ENCODE data around the gene CCSER1.
"Not testable (repeated sequence)": the region's sequence is repeated elsewhere in the genome, so short reads cannot be mapped to it uniquely, and the experiment has no call there.

Gene CCSER1

DNA sequence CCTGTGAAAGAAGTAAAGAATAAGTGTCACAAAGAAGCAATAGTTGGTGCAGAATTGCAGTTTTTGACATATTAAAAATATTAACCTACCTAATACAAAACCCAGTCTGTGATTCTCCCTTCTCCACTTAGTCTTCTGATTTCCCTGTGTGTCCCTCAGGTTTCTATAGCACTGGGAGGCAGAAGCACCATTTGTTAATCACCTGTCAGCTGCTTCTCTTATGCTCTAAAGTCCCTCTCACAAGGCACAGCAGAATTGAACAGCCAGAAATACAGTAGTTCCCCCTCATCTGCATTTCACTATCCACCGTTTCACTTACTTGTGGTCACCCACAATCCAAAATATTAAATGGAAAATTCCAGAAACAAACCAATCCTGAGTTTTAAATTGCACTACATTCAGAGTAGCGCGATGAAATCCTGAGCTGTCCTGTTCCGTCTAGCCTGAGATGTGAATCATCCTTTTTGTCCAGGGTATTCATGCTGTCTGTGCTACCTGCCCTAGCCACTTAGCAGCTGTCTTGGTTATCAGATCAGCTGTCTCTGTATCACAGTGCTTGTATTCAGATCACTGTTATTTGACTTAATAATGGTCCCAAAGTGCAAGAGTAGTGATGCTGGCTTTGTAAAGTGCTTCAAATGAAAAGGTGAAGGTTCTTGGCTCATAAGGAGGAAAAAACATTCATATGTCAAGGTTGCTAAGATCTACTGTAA is 1192.5 kb downstream of the CCSER1 start:
- no peak for DNase-seq

DNA sequence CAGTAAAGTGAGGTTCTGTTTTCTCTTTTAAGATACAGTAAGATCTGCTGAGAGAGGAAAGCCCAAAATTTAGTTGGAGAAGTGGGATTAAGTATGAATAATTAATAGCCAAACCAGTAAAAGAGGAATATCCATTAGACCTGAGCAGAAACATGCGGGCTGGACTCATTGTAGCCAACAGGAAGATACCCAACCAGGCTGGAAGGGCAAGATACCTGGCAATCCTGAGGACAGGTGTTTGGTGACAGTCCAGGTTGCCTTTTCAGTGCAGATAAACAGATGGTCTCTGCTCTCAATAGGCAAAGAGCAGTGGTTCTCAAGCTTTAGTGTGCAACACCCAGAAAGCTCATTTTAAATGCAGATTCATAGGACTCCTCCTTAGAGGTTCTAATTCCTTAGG is 1195.8 kb downstream of the CCSER1 start:
- DNase-seq = no peak

DNA sequence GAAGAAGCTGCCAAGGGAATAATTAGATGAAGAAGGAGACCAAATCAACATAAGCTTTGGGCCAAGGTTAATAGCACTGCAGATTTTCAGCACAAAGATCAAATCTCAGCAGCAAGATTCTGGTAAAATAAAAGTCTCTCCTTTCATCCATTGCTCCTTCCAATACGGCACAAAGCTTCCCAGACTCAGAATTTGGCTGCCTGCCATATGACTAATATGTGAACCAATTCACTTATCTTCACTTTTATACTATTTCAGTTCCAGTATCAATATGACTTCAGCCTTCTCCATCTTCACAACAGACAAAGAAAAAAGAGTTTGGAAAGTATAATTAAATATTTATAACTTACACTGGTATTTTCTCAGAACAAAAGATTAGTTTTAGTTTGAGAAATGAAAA is 1198.3 kb downstream of the CCSER1 start:
- DNase-seq = no peak

DNA sequence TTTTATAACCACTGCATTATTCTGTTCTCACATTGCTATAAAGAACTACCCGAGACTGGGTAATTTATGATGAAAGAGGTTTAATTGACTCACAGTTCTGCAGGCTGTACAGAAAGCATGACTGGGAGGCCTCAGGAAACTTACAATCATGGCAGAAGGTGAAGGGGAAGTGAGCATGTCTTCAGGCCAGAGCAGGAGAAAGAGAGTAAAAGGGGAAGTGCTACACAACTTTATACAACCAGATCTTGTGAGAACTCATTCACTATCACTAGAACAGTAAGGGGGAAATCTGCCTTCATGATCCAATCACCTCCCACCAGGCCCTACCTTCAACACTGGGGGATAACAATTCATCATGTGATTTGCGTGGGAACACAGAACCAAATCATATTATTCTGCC is 1199.0 kb downstream of the CCSER1 start:
- DNase-seq = not testable (repeated sequence)

DNA sequence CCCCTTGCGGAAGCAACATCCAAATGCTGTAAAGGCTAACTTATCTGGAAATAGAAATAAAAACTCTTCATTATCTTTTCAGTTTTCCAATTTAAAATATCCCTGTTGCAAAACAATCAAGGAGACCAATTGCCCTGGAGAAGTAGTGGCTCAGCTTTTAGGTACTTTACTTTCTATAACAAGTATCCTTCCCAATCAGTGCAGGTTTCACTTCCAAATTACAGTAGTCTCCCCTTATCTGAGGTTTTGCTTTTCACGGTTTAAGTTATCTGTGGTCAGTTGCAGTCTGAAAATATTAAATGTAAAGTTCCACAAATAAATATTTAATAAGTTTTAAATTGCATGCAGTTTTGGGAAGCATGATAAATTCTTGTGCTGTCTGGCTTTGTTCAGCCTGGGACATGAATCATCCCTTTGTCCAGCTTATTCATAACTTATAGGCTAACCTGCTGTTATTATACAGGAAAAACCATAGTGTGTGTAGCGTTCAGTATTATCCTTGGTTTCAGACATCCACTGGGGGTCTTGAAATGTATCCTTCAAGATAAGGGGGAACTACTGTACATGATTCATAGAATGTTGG is 1203.5 kb downstream of the CCSER1 start:
- no peak for DNase-seq

DNA sequence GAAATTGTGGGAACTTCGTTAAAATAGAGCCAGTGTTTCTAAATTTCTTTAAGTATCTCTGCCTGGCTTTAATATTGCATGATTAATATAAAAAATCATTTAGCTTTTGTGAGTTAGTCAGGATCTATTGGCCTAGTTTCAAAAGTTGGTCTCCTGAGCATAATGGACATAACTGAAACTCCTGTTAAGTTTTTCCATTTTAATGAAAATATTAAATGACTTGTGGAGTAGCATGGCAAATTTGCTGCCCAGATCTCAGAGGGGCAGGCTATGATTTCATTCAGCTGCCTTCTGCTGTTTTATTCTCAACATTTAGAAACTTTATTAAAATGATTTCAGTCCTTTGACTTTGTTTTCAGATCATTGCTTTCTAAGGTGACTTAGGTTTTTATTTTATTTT is 1213.6 kb downstream of the CCSER1 start:
- no peak for DNase-seq

DNA sequence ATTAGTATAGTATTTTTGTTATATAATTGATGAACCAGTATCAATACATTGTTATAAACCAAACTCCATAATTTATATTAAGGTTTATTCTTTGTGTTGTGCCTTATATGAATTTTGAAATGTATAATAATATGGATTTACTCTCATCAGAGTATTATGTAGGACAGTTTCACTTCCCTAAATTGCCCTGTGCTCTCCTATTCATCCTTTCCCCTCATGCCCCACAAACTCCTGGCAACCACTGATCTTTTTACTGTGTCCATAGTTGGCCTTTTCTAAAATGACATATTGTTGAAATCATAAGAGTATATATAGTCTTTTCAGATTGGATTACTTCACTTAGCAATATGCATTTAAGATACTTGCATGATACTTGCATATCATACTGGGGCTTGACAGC is 1218.4 kb downstream of the CCSER1 start:
- DNase-seq = no peak

DNA sequence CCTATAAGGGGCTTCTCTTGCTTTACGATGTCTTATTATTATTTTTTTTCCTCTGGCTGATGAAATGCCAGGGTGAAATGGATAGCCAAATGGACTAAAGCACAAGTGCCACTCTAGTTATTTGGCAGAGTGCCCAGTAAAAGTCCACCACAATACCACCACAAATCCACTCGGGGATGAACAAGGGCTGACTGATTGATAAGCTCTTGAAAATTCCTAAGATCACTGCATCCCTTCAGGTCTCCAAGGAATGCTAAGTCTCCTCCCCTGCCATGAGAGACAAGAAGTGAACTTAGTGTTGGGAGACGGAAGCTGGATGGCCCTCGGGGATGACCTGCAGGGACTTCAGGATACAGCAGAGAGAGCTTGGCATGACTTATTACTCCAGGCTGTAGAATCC is 1229.3 kb downstream of the CCSER1 start:
- DNase-seq = not testable (repeated sequence)

DNA sequence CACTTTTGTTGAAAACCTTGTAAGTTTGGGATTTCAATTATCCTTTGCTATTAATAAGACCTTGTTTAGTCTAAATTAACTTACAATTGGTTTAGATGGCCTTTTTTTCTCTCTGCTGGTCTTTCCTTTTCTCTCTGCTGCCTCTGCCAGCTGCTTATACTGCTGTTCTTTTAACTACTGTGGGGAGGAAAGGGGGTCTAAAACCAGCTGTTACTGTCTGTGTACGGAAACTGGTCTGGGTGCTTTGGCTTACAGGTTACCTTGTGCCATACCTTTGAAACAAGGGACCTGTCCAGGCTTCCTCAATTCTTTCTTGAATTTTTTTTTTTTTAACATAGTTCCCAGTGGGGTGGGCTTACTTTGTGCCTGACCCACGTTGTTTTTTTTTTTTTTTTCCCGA is 1230.8 kb downstream of the CCSER1 start:
- DNase-seq = not testable (repeated sequence)

DNA sequence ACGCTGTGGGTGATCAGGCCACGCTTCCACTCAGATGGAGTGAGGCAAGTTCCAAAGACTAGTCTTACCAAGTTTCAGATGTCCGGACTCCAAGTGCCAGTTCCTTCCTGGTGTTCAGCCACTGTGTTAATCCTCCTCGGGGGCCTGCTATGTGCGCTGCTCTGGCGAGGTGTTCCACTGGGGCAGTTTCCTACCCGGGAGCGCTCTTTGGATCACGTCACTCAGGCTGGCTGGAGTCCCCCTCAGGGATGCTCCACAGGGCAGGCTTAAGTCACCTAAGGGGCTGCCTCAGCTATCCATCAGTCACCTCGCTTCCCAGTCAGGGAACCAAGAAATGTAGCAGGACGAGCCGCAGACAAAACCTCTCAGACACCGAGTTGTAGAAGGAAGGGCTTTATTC is 1231.4 kb downstream of the CCSER1 start:
- not testable (repeated sequence) for DNase-seq

DNA sequence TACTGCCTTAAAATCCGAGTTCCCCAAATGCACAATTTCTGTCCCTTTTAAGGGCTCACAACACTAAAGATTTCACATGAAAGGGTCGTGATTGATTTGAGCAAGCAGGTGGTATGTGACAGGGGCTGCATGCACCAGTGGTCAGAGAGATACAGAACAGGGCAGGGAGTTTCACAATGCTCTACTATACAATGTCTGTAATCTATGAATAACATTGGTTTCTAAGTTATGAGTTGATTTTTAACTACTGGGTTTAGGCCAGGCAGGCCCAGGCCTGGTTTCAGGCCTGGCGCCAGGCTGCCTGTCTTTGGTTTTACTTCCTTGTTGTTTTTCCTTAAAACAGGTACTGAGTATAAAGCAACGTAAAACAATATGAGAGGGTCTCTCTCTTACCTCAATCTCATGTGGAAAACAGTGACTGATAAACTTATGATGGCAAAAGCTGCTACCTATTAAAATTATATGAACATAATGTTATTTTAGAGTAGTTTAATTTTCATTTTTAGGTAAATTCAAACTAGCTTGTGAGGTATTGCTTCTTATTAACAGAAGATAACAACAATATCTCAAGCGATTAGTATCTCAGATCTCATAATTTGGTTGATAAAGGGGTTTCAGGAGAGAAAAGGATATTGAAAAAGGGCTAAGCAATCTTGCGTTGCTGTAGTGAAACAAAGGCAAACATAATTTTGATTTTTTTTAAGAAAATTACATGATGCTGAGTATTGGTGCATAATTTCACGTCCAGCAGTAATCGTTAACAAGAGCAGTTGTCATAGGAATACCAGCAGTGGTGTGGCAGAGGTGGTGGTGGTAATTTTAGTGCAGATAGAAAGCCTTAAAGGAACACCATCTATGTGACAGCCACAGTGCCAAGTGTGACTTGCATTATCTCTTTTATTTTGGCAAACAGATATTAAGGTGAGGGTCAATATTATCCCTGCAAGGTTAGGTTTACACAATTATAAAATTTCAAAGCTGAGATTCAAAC is 1232.1 kb downstream of the CCSER1 start:
- no peak for DNase-seq

DNA sequence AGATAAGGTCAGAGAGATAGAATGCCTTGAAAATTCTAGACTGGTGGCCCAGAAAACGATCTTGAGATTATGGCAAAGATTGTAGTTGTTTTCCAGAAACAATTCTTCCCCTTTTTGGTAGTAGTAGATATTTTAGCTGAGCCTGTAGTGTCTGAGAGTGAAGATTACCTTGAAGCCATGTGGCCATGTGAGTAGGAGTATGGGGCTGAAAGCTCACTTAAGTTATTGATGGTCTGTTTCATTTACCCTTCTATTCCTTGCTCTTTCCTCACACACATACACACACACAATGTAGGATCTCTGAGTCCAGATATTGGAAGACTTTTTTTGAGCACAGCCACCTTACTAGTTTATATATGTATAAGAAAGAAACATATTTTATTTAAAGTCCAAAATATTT is 1234.9 kb downstream of the CCSER1 start:
- no peak for DNase-seq

DNA sequence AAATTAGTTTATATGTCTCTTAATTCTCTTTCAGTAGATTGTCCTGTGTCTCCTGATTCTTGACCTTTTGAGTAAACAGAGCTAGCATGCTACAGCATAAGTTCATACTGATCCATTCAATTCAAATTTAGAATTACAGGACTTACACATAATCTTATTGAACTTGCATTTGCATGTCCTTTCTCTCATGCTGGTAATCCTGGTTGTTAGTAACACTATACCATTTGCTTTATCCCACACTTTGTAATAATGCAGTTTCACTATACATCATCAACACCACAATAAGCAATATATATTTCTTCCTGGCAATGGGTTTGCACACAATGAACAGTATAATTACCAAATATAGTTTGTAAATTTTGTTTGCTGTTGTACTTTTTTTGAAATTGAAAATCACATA is 1239.4 kb downstream of the CCSER1 start:
- no peak for DNase-seq

DNA sequence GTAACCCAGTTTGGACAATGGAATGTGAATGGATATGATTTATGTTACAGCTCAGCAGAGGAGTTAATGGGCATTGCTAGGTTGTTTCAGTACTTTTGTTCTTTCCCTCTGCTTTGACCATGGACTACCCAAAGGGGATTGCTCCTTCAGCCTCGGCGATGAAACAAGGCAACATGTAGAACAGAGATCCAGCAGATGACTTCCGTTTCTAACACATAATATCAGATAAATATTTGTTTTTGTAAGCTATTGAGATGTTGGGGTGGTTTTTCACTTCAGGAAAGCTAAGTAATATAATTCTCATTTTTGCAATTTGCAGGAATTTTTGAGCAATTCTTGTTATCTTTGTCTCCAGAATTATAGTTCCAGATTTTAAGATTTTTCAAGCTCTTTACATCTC is 1241.9 kb downstream of the CCSER1 start:
- DNase-seq = no peak

DNA sequence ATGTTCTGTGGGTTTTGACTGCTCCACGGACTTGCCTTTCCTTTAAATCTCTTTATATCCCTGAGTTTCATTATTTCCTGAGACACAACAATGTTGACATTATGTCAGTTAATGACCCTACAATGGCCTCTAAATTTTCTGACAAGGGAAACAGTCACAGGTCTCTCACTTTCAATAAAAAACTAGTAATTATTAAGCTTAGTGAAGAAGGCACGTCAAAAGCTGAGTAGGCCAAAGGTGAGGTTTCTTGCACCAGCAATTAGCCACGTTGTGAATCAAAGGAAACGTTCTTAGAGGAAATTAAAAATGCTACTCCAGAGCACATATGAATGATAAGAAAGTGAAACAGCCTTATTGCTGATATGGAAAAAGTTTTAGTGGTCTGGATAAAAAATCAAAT is 1246.4 kb downstream of the CCSER1 start:
- DNase-seq = no peak

DNA sequence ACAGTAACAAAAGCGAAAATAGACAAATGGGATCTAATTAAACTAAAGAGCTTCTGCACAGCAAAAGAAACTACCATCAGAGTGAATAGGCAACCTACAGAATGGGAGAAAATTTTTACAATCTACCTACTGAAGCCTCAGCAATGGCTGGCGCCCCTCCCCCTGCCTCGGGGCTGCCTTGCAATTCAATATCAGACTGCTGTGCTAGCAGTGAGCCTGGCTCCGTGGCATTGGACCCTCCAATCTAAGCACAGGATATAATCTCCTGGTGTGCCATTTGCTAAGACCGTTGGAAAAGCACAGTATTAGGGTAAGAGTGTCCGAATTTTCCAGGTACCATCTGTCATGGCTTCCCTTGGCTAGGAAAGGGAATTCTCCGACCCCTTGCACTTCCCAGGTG is 1278.2 kb downstream of the CCSER1 start:
- not testable (repeated sequence) for DNase-seq

DNA sequence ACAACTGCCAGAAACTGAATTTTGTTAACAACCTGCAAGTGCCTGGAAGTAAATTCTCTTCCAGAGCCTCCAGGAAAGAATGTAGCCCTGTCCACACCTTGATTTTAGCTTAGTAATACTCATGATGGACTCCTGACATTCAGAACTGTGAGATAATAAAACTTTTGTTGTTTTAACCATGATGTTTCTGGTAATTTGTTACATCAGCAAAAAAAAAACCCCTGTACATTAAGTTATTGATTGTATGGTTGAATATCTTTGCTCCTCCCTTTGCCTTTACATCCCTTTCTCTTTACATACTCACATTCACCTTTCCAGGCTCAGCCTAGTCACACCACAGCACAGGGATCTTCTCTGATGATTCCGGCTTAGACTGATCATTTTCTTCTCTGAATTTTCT is 1294.8 kb downstream of the CCSER1 start:
- no peak for DNase-seq

DNA sequence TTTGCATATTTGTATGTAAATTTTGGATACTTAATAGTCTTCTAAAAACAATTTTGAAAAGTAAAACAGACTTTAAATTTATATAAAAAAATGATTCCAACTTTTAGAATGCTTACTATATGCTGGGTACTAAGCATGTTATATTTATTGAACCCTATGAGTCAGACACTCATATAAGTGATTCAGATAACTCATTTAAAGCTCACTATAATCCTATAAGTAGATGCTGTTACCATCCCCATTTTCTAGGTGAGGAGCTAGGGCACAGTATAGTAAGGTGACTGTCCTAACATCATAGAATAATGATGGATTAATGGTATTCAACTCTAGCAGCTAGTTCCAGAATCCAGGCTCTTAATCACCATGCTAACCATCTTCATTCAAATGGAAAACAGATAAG is 1299.5 kb downstream of the CCSER1 start:
- DNase-seq = no peak

DNA sequence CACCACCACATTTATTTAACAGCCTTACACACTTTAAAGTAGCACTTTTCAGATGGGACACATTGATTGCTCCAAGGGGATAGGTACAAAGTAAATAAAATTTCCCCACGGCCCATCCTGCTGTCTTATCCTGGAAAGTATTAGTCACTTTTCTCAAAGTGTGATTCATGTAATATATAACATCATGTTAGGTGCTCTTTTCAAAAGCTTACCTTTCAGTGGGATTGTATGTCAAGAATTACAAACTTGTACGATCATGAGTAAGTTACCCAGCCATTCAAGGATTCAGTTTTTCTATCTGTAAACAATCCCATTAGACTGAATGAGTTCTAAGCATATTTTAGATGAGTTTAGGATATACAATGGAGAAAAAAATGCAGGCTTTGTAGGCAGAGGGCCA is 1300.0 kb downstream of the CCSER1 start:
- no peak for DNase-seq

DNA sequence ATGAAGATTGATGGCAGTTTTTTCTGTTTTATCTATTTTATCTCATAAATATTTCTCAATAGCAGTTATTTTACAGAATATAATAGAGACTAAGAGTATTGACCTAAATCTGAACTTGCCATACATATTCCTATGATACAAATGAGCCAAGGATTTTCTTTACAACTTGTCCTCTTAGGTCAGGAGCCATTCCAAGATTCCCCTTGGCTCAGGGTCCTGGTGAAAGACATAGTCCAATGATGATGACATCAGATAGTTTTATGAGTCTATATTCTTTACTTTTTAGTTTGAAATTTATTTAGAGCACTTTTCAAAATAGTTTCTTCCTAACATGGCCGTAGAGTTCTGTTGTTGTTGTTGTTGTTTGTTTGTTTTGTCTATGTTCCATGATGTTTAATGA is 1307.4 kb downstream of the CCSER1 start:
- DNase-seq = no peak

DNA sequence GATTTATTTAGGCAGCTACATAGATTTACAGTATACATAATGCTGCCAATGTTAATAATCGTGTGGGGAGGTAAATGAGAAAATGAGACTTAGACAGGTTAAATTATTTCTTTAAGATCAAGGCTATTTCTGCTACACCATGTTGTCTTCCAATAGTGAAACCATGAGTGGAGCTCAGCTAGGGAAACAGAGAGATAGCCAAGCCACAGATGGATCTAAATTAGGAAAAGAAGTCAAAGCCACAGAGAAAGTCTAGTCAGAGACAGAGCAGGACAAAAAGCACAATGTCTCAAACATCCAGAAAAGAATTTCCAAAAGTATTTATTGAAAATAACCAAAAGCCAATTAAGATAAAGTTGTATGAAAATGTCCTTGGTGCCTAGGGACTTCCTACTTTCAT is 1309.4 kb downstream of the CCSER1 start:
- DNase-seq = no peak

DNA sequence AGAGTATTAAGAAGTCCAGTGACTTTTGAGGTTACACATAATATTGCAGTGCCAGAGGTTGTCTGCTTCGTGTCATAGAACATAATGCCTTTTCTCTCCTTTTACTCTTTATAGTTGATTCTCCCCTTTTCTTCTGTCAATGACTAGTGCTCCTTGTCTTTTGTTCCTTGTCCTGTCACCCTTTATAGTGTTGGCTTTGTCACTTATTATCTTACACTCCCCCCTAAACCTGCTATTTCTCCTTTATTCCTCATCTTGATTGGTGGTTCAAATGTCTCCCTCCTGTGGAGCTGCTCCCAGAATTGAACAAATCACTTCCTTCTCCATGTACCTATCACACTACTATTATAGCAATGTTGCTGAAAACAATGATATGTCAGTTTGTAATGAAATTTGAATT is 1320.0 kb downstream of the CCSER1 start:
- DNase-seq = no peak

DNA sequence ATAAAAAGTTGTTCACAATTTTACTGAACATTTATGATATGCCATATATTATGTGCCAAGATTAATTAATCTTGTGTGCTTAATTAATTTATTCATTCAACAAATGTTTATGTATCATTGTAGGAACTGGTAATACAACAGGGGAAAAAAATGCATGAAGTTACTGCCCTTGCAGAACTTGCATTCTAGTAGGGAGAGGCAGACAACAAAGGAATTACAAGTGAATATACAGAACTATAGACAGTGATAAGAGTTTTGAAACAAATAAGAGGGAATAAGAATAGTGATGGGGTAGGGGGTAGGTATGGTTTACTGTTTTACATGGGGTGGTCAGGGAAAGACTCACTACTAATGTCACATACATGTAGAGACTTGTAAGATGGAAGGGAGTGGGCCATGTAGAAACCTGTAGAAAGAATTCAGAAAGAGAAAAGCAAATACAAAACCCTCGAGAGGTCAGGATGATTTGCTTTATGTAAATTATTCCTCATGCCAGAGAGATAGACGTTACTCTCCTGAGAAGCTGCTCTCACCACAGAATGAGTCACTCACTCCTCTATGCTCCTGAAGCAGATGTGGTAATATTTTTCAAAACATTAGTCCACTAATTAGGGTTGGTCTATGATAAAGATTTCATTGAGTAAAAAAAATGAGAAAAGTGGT is 1321.6 kb downstream of the CCSER1 start:
- no peak for DNase-seq
